ENCODE measurements around the gene SOX13.

SOX13 gene

DNA sequence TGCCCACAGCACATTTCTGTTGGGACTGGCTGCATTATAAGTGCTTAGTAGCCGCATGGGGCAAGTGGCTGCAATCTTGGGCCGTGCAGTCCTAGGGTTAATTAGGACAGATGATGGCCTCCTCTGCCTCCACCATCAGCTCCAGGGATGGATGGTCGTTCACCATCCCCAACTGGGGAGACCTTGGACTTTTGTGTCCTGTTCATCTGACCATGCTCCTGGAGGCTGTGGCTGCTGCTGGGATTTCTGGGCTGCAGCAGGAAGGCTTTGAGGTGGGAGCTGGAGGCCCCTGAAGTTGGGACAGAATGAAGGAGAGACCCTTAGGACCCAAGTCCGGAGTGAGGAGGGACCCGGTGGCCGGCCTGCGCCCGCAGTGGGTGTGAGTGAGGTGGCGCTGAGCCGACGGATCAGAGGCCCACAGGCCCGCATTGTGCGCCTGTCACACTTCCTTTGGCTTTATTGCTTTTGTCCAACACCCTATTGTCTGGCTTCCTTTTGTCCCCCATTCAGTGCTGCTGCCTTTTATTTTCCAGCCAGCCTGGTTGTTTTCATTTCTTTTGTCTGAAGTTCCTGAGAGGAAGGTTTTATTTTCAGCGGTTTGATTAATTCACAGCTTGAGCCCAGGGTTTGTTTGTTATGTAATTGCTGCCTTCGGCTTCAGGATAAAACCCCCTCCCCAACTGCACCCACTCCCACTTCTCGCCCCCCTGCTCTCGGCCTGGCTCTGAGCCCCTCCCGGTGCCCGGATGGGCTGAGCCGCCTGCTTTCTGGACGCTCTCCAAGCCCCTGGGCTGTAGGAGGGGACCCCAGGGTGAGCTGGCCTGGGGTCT, 35.6 kb downstream of the SOX13 start:
- no peak for DNase-seq (ENCODE audit: low spot score)

GRCh38 chr1:204110894-204111633, 38.1 kb downstream of the SOX13 start:
- DNase-seq (ENCODE audit: low spot score): no peak

- no peak for DNase-seq (ENCODE audit: low spot score)
Observed at GRCh38 chr1:204112876-204113730, 40.2 kb downstream of the SOX13 start.

DNA sequence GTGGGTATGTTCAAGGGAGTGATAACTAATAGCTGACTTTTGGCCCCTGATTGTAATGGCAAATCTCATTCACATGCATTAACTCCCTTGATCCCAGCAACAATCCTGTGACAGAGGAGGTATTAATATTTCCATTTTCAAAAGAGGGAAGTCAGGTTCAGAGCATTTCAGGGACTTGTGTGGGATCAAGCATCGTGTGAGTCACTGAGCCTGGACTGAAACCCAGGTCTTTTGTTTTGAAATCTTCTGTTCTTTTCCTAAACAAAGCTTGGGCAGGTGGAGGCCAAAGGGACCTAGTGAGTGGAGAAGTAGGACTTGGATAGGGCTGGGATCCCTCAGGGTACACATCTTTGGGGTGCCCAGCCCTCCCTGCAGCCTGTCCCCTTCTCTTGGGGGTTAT, 41.0 kb downstream of the SOX13 start:
- DNase-seq (ENCODE audit: low spot score): no peak

DNA sequence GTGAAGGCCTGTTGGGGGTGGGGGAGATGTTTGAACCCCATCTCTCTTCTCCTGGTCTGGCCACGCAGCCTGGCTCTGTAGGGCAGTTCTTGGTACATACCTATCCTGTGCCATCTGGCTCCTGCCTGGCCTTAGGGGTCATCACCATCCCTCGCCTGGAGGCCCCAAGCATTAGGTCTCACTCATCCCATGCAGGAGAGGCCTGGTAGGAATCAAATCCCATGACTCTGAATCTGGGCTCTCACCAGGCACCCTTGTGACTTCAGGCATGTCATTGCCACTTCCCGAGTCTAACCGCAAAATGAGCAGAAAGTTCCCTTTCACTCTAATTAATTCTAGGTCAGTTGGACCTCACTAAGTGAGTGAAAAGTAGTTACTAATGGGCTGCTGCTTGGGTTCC, 41.7 kb downstream of the SOX13 start:
- DNase-seq (ENCODE audit: low spot score): no peak

GRCh38 chr1:204115116-204115515, 42.2 kb downstream of the SOX13 start:
- no peak for DNase-seq (ENCODE audit: low spot score)

DNA sequence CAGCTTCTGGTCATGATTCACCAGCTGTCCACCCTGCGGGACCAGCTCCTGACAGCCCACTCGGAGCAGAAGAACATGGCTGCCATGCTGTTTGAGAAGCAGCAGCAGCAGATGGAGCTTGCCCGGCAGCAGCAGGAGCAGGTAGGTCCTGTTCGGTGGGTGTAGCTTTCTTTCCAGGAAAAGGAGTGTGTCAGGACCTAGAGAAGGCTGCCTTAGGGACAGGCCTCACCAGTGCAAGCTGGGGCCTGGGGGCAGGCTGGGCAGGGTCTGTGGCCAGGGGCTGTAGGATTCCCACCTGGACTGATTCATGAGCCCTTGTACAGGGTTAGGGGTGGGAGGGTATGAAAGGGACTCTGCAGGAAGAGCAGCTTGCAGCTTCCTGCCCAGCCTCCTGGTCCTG, 43.6 kb downstream of the SOX13 start:
- DNase-seq (ENCODE audit: low spot score): no peak

DNA sequence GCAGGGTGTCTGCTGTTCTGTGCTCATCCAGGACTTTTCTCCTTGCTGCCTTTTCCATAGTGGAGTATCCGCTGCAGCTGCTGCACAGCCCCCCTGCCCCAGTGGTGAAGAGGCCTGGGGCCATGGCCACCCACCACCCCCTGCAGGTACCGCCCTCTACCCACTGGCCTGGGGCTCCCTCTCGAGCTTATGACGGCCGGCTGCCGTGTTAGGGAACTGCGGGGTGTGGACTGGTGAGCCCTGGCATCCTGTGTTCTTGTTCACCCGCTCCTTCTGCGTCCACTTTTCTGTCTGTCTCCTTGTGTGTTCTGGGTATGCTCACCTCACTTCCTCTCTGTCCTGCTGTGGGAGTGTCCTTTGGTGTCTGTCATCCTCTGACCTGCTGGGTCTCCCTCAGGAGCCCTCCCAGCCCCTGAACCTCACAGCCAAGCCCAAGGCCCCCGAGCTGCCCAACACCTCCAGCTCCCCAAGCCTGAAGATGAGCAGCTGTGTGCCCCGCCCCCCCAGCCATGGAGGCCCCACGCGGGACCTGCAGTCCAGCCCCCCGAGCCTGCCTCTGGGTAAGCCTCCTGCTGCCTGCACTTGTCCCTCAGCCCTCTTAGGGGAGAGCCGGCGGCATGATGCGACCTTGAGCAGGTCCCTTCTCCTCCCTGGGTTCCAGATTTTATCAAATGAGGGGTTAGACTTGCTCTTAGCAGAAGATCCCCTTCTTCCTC, 49.1 kb downstream of the SOX13 start:
- no peak for DNase-seq (ENCODE audit: low spot score)

DNA sequence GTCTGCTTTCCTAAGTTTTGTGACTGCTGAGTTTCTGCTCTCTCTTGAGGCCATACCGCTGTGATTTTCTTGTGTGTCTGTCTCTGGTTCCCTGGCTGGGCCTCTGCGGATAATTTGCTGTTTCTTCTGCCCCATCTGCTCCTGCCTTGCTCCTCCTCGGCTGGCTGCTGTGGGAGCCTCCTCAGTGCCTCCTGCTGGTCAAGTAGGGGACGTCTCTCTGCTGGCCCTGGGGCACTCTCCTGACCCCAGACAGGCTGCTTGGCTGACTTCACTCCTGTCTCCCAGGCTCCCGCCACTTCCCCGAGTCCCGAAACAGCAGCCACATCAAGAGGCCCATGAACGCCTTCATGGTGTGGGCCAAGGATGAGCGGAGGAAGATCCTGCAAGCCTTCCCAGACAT, 50.5 kb downstream of the SOX13 start:
- DNase-seq (ENCODE audit: low spot score): no peak

DNA sequence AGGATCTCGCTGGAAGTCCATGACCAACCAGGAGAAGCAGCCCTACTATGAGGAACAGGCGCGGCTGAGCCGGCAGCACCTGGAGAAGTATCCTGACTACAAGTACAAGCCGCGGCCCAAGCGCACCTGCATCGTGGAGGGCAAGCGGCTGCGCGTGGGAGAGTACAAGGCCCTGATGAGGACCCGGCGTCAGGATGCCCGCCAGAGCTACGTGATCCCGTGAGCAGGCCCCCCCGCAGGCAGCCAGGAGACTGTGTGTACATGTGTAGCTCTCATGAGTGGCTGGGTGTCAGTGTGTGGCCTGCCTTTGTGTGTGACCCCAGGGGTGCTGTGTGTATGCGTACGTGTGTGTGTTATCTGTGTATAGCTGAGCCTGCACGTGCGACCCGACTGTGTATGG, 51.7 kb downstream of the SOX13 start:
- DNase-seq (ENCODE audit: low spot score): no peak

DNA sequence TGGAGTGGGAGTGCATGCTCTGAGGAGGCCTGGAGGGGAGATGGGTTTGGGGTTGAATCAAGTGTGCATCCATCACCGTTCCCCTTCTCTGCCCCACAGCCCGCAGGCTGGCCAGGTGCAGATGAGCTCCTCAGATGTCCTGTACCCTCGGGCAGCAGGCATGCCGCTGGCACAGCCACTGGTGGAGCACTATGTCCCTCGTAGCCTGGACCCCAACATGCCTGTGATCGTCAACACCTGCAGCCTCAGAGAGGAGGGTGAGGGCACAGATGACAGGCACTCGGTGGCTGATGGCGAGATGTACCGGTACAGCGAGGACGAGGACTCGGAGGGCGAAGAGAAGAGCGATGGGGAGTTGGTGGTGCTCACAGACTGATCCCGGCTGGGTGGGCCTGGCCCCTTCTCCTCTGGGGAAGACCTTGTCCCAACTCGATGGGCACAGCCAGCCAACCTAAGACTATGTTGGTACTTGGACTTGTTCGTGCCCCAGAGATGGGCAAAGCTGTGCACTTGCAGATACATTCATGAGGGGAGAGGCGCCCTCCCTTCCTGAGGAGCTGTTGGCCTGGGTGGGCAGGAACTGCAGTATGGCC, 52.9 kb downstream of the SOX13 start:
- DNase-seq (ENCODE audit: low spot score): no peak

GRCh38 chr1:204126386-204126785, 53.5 kb downstream of the SOX13 start:
- no peak for DNase-seq (ENCODE audit: low spot score)

GRCh38 chr1:204126956-204127355, 54.0 kb downstream of the SOX13 start:
- no peak for DNase-seq (ENCODE audit: low spot score)

DNA sequence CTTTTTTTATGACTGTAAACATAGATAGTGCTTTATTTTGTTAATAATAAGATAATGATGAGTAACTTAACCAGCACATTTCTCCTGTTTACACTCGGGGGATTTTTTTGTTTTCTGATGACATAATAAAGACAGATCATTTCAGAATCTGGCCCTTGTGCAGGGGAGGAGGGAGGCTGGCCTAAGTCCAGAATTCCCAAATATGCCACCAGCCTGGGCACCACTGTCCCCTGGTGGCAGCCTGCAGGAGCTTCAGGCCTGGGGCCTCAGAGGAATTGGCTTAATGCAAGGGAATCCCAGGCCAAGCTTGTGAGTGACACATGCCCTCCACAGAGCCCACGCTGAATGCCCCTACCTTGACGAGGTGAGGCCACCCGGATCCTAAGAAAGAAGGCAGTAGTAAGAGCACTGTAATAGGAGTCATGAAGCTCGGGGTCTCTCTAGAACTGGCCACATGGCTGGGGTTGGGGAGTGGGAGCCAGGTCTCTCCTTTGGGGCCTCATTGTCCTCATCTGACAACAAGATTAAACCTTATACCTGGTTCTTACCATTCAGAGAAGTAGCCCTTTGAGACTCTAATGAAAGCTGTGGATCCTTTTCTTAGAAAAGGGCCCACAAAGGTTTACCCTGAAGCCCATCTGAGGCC, 54.8 kb downstream of the SOX13 start:
- DNase-seq (ENCODE audit: low spot score): peak; percentile 30

DNA sequence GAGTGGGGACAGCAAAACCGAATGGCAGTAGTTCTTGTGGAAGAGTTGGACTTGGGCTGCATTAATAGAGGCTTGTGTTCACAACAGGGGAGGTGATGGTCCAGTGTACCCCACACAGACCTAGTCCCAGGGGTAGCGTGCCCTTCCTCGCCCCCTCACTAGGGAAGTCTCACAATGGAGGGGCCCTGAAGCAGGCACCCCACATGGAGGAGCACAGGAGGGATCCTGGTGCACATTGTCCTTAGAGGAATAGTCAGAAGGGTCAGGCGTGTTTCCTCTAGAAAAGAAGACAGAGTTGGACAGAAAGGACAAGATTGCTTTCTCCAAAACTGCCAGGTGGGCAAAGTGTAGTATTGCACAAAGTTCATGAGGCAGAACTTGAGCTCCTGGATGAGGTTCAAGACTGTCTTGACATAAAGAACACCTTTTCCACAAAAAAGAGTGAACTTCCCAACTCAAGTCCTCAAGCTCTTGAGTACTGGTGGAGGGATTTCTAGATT, 55.6 kb downstream of the SOX13 start:
- peak; percentile 41 for DNase-seq (ENCODE audit: low spot score)

DNA sequence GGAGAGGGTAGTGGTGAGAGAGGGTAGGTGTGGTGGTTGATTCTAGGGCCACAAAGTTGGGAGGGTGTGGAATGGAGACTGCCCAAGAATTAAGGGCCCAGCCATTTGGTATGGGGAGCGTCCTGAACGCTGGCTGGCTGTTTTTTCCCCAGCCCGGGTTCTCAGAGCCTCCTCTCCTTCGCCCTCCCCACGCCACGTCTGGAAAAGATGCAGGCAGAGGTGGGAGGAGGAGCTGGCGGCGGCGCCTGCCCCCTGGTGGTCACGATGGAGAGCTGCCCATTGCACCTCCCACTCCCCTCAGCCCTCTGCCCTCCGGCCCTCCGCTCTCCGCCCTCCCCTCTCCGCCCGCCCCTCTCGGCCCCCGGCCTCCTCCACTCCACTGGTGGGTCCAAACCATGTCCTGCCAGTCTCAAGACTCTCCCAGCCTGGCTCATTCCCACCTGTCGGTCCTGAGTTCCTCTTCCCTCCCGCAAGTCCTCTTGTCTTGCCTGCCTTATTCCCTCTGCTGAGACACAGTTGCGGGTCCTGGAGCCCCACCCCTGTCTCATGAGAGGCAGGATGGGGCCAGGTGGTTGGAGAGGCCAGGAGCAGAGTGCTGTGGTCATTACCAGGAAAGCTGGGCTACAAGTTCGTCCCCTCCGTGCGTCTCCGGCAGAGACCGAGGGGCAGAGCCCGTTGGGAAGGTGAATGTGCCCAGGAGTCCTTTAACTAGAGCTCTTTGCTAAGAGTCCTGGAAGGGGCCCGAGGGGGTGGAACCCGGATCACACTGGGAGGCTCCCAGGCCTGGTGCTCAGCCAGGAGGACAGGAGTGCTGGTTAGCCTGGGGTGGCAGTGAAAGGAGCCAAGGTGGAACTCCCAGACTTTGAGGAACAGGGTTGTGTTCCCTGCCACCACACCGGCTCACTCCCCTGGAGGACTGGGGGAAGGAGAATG, 56.3 kb downstream of the SOX13 start:
- peak; percentile 65 for DNase-seq (ENCODE audit: low spot score)

- DNase-seq (ENCODE audit: low spot score): peak; percentile 46
Observed at GRCh38 chr1:204130178-204130577, 57.3 kb downstream of the SOX13 start.

GRCh38 chr1:204130981-204131892, 58.3 kb downstream of the SOX13 start:
- no peak for DNase-seq (ENCODE audit: low spot score)

GRCh38 chr1:204131978-204132377, 59.1 kb downstream of the SOX13 start:
- DNase-seq (ENCODE audit: low spot score): no peak
